ENCODE results near the gene SFRP5. TPM values are rescaled to one million over a fixed set of nuclear protein-coding genes. Genes with fewer than 3 reads are reported as not detected.

The SFRP5 gene
- total and polyA plus RNA-seq, 2 donors (not counting 1 experiment from before 2014, with no cell fraction given), result not detected

- Histone ChIP-seq H3K4me3 (ENCODE audit: control extremely low read depth in 1 of 5, extremely low read depth in 1 of 5, insufficient read depth in 1 of 5, low read depth in 2 of 5, low read length in 4 of 5) (no peak overlapping the region), H3K4me2 (replicated peaks; ENCODE audit: low read depth, low read length, poor library complexity, severe bottlenecking) (no peak overlapping the region), H4K20me1 (ENCODE audit: control insufficient read depth, insufficient read depth, low read length, poor library complexity, severe bottlenecking) (no peaks in the 10 kb centered on the region), H3K9me3 (ENCODE audit: control extremely low read depth in 1 of 3, control insufficient read depth in 2 of 3, insufficient read depth in 1 of 3, low read length in 2 of 3) (no peaks in the 10 kb centered on the region), H3K4me1 (ENCODE audit: control insufficient read depth in 2 of 2, insufficient read depth in 2 of 2, low read length in 2 of 2) (no peaks in the 10 kb centered on the region), H3K36me3 (replicated peaks in 1 of 2; ENCODE audit: control extremely low read depth in 1 of 2, control insufficient read depth in 1 of 2, extremely low read depth in 1 of 2, insufficient read depth in 2 of 2, low read length in 1 of 2) (no peaks in the 10 kb centered on the region), H3K27me3 (replicated peaks in 1 of 4; ENCODE audit: control extremely low read depth in 1 of 4, control insufficient read depth in 3 of 4, insufficient read depth in 4 of 4, low read length in 3 of 4) (peaks cover 0 to 9% (median 2%) of the 10 kb centered on the region in 4 experiments), H3K27ac (ENCODE audit: low read length in 2 of 2) (no peak overlapping the region), H2AFZ (ENCODE audit: insufficient read depth, low read depth, low read length, poor library complexity, severe bottlenecking) (no peak overlapping the region), H3K79me2 (ENCODE audit: control insufficient read depth, insufficient read depth, low read length) (no peaks in the 10 kb centered on the region), H3K9ac (ENCODE audit: low read length) (no peak overlapping the region)
- Mint-ChIP-seq H3K27ac (no peak overlapping the region), H3K9me3 (ENCODE audit: insufficient read depth) (no peaks in the 10 kb centered on the region), H3K4me3 (no peak overlapping the region), H3K27me3 (peaks cover 20% of the 10 kb centered on the region), H3K4me1 (no peaks in the 10 kb centered on the region)
- CTCF ChIA-PET, result no interaction called here
- no peak for TF ChIP-seq EZH2 (IDR thresholded peaks at IDR 0.05; ENCODE audit: borderline replicate concordance, insufficient read depth, low read depth, low read length, poor library complexity, severe bottlenecking)
- no peak for ATAC-seq (ENCODE audit: low read depth)
- DNase-seq, result no peak
- POLR2A ChIA-PET, result no interaction called here
- intact Hi-C loops (cut with micrococcal nuclease), result no loop called here
- 91% methylated on average over 6 of the region's 6 CpGs for WGBS (ENCODE audit: insufficient coverage)
Observed at GRCh38 chr10:97805949-97806348, 34.1 kb upstream of the SFRP5 start.

- H3K9ac ChIP-seq (ENCODE audit: low read length), result no peak overlapping the region
- no peak overlapping the region for H3K27ac ChIP-seq (ENCODE audit: low read length in 2 of 2)
- no peak overlapping the region for H3K4me3 ChIP-seq (ENCODE audit: control extremely low read depth in 1 of 5, extremely low read depth in 1 of 5, insufficient read depth in 1 of 5, low read depth in 2 of 5, low read length in 4 of 5)
- H3K4me2 ChIP-seq (replicated peaks; ENCODE audit: low read depth, low read length, poor library complexity, severe bottlenecking), result no peak overlapping the region
- H3K9me3 Mint-ChIP-seq (ENCODE audit: insufficient read depth), result no peaks in the 10 kb centered on the region
- peaks cover 23% of the 10 kb centered on the region for H3K27me3 Mint-ChIP-seq
- DNase-seq (no peak), ATAC-seq (ENCODE audit: low read depth) (no peak)
- no peak overlapping the region for H2AFZ ChIP-seq (ENCODE audit: insufficient read depth, low read depth, low read length, poor library complexity, severe bottlenecking)
- peaks cover 0 to 10% (median 2%) of the 10 kb centered on the region in 4 experiments for H3K27me3 ChIP-seq (replicated peaks in 1 of 4; ENCODE audit: control extremely low read depth in 1 of 4, control insufficient read depth in 3 of 4, insufficient read depth in 4 of 4, low read length in 3 of 4)
- 83% methylated on average over 7 of the region's 12 CpGs for WGBS (ENCODE audit: insufficient coverage)
- no peaks in the 10 kb centered on the region for H3K4me1 ChIP-seq (ENCODE audit: control insufficient read depth in 2 of 2, insufficient read depth in 2 of 2, low read length in 2 of 2)
- H3K27ac Mint-ChIP-seq, result no peak overlapping the region
- ChIA-PET CTCF (interaction anchor here (0.7 kb wide), 1 partner anchor 25 kb away, joined by 6 read pairs; no protein-coding TSS in a partner anchor), POLR2A (no interaction called here)
- TF ChIP-seq CTCF (IDR thresholded peaks at IDR 0.05), result no peak
- TF ChIP-seq EZH2 (IDR thresholded peaks at IDR 0.05; ENCODE audit: borderline replicate concordance, insufficient read depth, low read depth, low read length, poor library complexity, severe bottlenecking), result no peak
- H3K79me2 ChIP-seq (ENCODE audit: control insufficient read depth, insufficient read depth, low read length), result no peaks in the 10 kb centered on the region
- H3K4me3 Mint-ChIP-seq, result no peak overlapping the region
- H3K9me3 ChIP-seq (ENCODE audit: control extremely low read depth in 1 of 3, control insufficient read depth in 2 of 3, insufficient read depth in 1 of 3, low read length in 2 of 3), result no peaks in the 10 kb centered on the region
- no peaks in the 10 kb centered on the region for H3K36me3 ChIP-seq (replicated peaks in 1 of 2; ENCODE audit: control extremely low read depth in 1 of 2, control insufficient read depth in 1 of 2, extremely low read depth in 1 of 2, insufficient read depth in 2 of 2, low read length in 1 of 2)
- no peaks in the 10 kb centered on the region for H4K20me1 ChIP-seq (ENCODE audit: control insufficient read depth, insufficient read depth, low read length, poor library complexity, severe bottlenecking)
- H3K4me1 Mint-ChIP-seq, result no peaks in the 10 kb centered on the region
- intact Hi-C loops (cut with micrococcal nuclease), result no loop called here
Observed at GRCh38 chr10:97805096-97805884, 33.5 kb upstream of the SFRP5 start.
